Ishikawa (cell line): ENCODE data around the gene TIMP1.

ENCODE experiments used
- CEBPB ChIP-seq: IDR thresholded peaks from 2 replicates; pipeline ENCODE4 v1.6.1; 2012
- CREB1 ChIP-seq: IDR thresholded peaks from 2 replicates; pipeline ENCODE4 v1.6.1; 2012; ENCODE audit warnings: low read depth
- EGR1 ChIP-seq: IDR thresholded peaks from 2 replicates; pipeline ENCODE4 v1.6.1; 2012
- EP300 ChIP-seq: IDR thresholded peaks from 2 replicates; pipeline ENCODE4 v1.6.1; 2012; ENCODE audit warnings: borderline replicate concordance
- FOXM1 ChIP-seq: IDR thresholded peaks from 2 replicates; pipeline ENCODE4 v1.6.1; 2012; ENCODE audit warnings: low read depth, borderline replicate concordance
- MAX ChIP-seq: IDR thresholded peaks from 2 replicates; pipeline ENCODE4 v1.6.1; 2012
- NFIC ChIP-seq: IDR thresholded peaks from 2 replicates; pipeline ENCODE4 v1.6.1; 2012
- RAD21 ChIP-seq: IDR thresholded peaks from 2 replicates; pipeline ENCODE4 v1.6.1; 2012; ENCODE audit warnings: low read depth
- TAF1 ChIP-seq: IDR thresholded peaks from 2 replicates; pipeline ENCODE4 v1.6.1; 2012; ENCODE audit warnings: low read depth, mild to moderate bottlenecking
- TCF12 ChIP-seq: IDR thresholded peaks from 2 replicates; pipeline ENCODE4 v1.6.1; 2012; ENCODE audit warnings: low read depth
- TEAD4 ChIP-seq: IDR thresholded peaks from 2 replicates; pipeline ENCODE4 v1.6.1; 2012
- YY1 ChIP-seq: IDR thresholded peaks from 2 replicates; pipeline ENCODE4 v1.6.1; 2012; ENCODE audit warnings: low read depth
- ZBTB7A ChIP-seq: IDR thresholded peaks from 2 replicates; pipeline ENCODE4 v1.6.1; 2012; ENCODE audit warnings: low read depth
- TF ChIP-seq, protein P1 (sequence below): IDR thresholded peaks from 2 replicates; pipeline ENCODE4 v1.6.1; 2012
- TF ChIP-seq, protein P2 (sequence below): IDR thresholded peaks from 2 replicates; pipeline ENCODE4 v1.6.1; 2012; ENCODE audit warnings: low read depth, mild to moderate bottlenecking

Gene TIMP1

DNA sequence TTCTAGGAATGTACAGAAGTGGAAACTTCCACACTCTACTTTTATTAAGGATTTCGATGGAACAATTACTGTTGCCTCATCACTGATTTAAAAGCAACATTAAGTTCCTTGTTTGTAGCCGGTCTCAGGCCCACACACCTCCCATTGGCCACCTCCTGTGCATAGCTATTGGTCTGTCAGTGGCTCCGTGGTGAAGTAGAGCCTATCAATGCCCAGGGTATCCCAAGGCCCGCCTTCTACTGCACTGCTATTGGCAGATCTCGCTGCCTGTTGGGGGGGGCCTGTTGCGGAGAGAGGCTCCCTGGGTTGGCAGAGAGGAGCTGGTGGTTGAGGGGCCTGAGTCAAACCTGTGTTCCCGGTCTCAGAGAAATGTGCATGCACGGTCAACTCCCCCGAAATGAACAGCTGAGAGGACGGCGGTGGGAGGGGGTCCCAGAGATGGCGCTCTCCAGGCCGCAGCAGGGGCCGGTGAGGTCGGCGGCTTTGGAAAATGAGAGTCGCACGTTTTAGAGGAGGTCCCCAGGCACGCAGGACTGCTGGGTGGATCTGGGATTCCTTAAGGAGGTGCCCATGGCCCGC, 26.1 kb upstream of the TIMP1 start:
- TF ChIP-seq ZBTB7A (no peak), TAF1 (peak; percentile 54), MAX (0 out of 2 replicates have a peak, but pooled peaks have one; percentile 16)

DNA sequence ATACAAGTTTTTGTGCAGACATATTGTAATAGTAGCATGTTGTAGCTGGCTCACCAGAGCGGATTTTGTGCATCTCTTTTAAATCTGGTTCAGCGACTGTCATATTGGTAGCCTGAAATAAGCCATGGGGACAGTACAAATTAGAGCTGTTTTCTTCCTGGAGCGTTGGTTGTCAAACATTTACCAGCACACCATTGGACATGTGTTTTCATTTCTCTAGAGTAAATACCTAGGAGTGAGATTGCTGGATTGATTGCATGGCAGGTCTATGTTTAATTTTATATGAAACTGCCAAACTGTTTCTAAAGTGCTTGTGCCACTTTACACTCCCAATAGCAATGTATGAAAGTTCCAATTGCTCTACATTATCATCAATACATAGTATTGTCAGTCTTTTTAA, 23.8 kb upstream of the TIMP1 start:
- TF ChIP-seq TAF1 (no peak), TEAD4 (no peak), FOXM1 (no peak), MAX (no peak), RAD21 (no peak), CREB1 (no peak), TCF12 (no peak), EP300 (no peak), EGR1 (no peak), CEBPB (no peak)
- TF ChIP-seq, protein P1, sequence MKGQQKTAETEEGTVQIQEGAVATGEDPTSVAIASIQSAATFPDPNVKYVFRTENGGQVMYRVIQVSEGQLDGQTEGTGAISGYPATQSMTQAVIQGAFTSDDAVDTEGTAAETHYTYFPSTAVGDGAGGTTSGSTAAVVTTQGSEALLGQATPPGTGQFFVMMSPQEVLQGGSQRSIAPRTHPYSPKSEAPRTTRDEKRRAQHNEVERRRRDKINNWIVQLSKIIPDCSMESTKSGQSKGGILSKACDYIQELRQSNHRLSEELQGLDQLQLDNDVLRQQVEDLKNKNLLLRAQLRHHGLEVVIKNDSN = no peak
- TF ChIP-seq, protein P2, sequence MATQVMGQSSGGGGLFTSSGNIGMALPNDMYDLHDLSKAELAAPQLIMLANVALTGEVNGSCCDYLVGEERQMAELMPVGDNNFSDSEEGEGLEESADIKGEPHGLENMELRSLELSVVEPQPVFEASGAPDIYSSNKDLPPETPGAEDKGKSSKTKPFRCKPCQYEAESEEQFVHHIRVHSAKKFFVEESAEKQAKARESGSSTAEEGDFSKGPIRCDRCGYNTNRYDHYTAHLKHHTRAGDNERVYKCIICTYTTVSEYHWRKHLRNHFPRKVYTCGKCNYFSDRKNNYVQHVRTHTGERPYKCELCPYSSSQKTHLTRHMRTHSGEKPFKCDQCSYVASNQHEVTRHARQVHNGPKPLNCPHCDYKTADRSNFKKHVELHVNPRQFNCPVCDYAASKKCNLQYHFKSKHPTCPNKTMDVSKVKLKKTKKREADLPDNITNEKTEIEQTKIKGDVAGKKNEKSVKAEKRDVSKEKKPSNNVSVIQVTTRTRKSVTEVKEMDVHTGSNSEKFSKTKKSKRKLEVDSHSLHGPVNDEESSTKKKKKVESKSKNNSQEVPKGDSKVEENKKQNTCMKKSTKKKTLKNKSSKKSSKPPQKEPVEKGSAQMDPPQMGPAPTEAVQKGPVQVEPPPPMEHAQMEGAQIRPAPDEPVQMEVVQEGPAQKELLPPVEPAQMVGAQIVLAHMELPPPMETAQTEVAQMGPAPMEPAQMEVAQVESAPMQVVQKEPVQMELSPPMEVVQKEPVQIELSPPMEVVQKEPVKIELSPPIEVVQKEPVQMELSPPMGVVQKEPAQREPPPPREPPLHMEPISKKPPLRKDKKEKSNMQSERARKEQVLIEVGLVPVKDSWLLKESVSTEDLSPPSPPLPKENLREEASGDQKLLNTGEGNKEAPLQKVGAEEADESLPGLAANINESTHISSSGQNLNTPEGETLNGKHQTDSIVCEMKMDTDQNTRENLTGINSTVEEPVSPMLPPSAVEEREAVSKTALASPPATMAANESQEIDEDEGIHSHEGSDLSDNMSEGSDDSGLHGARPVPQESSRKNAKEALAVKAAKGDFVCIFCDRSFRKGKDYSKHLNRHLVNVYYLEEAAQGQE = no peak

GRCh38 chrX:47560179-47560933, 21.9 kb upstream of the TIMP1 start:
- TF ChIP-seq ZBTB7A (no peak), TAF1 (no peak)

- peak; percentile 21; the same call in 1 of the 2 replicates for TF ChIP-seq TEAD4
- TF ChIP-seq RAD21 = no peak
- peak; percentile 39; the same call in 1 of the 2 replicates for TF ChIP-seq CREB1
- TF ChIP-seq TAF1 = peak; percentile 80
- TF ChIP-seq EP300 = no peak
- TF ChIP-seq CEBPB = no peak
- TF ChIP-seq YY1 = peak; percentile 85
- TF ChIP-seq ZBTB7A = no peak
- TF ChIP-seq FOXM1 = no peak
- TF ChIP-seq, protein P2 = no peak
- no peak for TF ChIP-seq NFIC
- TF ChIP-seq TCF12 = no peak
- TF ChIP-seq MAX = peak; percentile 70
- 0 out of 2 replicates have a peak, but pooled peaks have one; percentile 14 for TF ChIP-seq EGR1
- TF ChIP-seq, protein P1 = no peak
These were observed 21.1 kb upstream of the TIMP1 start, which contains the start of gene ARAF for GRCh38 chrX:47560934-47561658. ARAF (plus strand) TSS chrX:47561205; CDS start chrX:47562968, 1,763 bp downstream.

DNA sequence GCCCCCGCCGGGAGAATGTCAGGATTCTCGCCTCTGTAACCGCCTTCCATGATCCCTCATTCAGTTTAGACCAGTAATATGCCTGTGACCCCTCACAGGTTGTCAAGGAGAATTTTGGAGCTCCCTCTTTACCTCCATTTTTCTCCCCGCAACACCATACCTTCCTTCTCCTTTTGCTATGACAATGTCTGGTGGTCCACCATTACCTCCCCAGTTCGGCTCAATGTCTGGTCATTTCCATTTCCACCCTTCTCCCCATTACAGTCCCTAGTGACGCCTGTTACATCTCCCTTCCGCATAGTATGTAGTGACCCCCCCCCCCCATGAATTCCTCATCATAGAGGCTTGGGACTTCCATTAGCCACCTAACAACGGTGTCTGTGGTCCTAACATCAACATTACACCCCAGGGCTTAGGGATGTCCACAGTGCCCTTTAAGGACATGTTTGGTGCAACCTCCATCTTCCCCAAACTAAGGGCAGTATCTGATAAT, 20.5 kb upstream of the TIMP1 start:
- no peak; the same call in 1 of the 2 replicates for TF ChIP-seq TAF1
